ENCODE data around the gene CANT1. TPM values are rescaled to one million over a fixed set of nuclear protein-coding genes. Genes with fewer than 3 reads are reported as not detected.

CANT1 gene
- total RNA-seq, 1 experiment from 2014 or later, result 95.7 TPM

DNA sequence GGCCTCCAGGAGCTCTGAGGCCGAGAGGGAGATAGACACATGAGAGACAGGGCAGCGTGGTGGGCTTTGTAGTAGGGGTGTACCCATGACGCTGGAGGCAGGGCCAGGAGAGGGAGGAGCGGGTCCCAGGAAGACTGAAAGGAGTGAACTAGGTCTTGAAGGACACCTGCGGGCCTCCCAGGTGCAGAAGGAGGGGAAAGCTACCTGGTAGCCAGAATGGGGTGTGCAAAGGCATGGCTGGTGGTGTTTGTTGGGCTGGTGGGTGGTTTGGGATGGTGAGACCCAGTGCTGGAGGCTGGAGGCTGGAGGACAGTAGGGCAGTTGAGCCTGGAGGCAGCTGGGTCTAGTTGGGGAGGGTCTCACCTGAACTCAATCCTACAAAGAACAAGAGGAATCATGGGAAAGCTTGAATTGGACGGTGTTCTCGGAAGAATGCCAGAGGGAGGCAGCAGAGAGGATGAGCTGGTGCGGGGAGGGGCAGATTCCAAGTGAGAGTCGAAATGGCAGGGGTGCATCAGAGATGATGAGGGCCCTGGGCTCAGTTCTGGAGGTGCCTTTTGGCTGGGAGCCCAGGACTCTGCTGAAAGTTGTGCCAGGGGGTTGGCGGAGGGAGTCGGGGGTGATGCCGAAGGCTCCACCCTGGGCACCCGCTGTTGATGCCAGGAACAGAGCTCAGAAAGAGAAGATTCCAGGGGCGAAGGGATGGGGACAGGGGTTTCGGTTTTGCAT is 35.6 kb upstream of the CANT1 start:
- H3K4me3 Mint-ChIP-seq (ENCODE audit: low read depth, unreplicated experiment), result no peak overlapping the region
- no peak for DNase-seq
- H3K4me1 Mint-ChIP-seq (ENCODE audit: low read depth, unreplicated experiment), result peaks cover 27% of the 10 kb centered on the region
- TF ChIP-seq, protein P1, sequence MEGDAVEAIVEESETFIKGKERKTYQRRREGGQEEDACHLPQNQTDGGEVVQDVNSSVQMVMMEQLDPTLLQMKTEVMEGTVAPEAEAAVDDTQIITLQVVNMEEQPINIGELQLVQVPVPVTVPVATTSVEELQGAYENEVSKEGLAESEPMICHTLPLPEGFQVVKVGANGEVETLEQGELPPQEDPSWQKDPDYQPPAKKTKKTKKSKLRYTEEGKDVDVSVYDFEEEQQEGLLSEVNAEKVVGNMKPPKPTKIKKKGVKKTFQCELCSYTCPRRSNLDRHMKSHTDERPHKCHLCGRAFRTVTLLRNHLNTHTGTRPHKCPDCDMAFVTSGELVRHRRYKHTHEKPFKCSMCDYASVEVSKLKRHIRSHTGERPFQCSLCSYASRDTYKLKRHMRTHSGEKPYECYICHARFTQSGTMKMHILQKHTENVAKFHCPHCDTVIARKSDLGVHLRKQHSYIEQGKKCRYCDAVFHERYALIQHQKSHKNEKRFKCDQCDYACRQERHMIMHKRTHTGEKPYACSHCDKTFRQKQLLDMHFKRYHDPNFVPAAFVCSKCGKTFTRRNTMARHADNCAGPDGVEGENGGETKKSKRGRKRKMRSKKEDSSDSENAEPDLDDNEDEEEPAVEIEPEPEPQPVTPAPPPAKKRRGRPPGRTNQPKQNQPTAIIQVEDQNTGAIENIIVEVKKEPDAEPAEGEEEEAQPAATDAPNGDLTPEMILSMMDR (IDR thresholded peaks at IDR 0.05; ENCODE audit: unreplicated experiment), result no peak
- H3K36me3 Mint-ChIP-seq (ENCODE audit: insufficient read depth, unreplicated experiment), result peaks cover 23% of the 10 kb centered on the region
- H3K9me3 Mint-ChIP-seq (ENCODE audit: low read depth, unreplicated experiment), result peaks cover 4% of the 10 kb centered on the region
- CTCF ChIA-PET, result interaction anchor here (1.0 to 2.1 kb wide), 9 partner anchors 9 to 356 kb away, joined by 3 to 8 read pairs (median 4); partner anchors contain the start of gene CANT1
- no TSS peak for BruUV-seq (replicated peaks)
- peaks cover 69% of the 10 kb centered on the region for H3K27me3 Mint-ChIP-seq (ENCODE audit: unreplicated experiment)
- H3K27ac Mint-ChIP-seq (ENCODE audit: unreplicated experiment), result peak overlapping the region; percentile 57
- intact Hi-C loops (cut with micrococcal nuclease; ENCODE audit: unreplicated experiment), result no loop called here

DNA sequence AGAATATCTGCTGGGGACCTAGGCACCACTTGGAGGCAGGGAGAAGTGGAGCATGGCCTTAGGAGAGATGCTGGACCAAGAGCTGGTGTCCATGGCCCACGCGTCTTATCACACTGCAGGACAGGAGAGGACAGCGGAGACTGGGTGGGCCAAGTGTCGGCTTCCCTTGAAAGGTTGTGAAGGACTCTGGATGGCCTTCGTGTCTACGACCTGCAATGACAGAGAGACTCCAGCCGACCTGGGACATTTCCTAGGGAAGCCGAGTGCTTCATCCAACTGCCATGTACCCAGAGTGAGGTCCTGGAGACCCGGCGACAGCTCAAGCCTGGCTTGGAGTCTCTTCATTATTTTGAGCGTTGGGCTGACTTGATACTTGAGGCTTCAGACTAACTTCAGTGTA is 34.9 kb upstream of the CANT1 start:
- intact Hi-C loops (cut with micrococcal nuclease; ENCODE audit: unreplicated experiment), result no loop called here
- CTCF ChIA-PET, result interaction anchor here (1.0 to 2.1 kb wide), 3 partner anchors 12 to 349 kb away, joined by 3 to 8 read pairs (median 3); no protein-coding TSS in a partner anchor
- no peak for DNase-seq
- peaks cover 23% of the 10 kb centered on the region for H3K36me3 Mint-ChIP-seq (ENCODE audit: insufficient read depth, unreplicated experiment)
- H3K9me3 Mint-ChIP-seq (ENCODE audit: low read depth, unreplicated experiment), result peaks cover 4% of the 10 kb centered on the region
- peaks cover 62% of the 10 kb centered on the region for H3K27me3 Mint-ChIP-seq (ENCODE audit: unreplicated experiment)
- H3K4me3 Mint-ChIP-seq (ENCODE audit: low read depth, unreplicated experiment), result no peak overlapping the region
- H3K27ac Mint-ChIP-seq (ENCODE audit: unreplicated experiment), result no peak overlapping the region
- TF ChIP-seq, protein P1 (IDR thresholded peaks at IDR 0.05; ENCODE audit: unreplicated experiment), result no peak
- H3K4me1 Mint-ChIP-seq (ENCODE audit: low read depth, unreplicated experiment), result peaks cover 27% of the 10 kb centered on the region
- BruUV-seq (replicated peaks), result no TSS peak

DNA sequence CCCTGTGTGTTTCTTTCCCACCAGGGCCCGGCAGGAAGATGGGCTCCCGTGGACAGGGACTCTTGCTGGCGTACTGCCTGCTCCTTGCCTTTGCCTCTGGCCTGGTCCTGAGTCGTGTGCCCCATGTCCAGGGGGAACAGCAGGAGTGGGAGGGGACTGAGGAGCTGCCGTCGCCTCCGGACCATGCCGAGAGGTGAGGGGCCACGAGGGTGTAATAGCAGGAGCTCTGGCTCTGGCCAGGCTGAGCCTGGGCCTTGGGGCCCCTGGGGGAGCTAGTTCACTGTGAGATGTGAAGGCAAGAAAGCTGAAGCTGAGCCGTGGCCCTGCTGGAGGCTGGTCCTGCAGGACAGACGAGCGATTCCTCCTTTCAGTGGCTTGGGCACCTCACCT is 34.4 kb upstream of the CANT1 start:
- CTCF ChIA-PET, result interaction anchor here (1.2 kb wide), 1 partner anchor 12 kb away, joined by 3 read pairs; no protein-coding TSS in a partner anchor
- H3K4me3 Mint-ChIP-seq (ENCODE audit: low read depth, unreplicated experiment), result no peak overlapping the region
- peaks cover 23% of the 10 kb centered on the region for H3K36me3 Mint-ChIP-seq (ENCODE audit: insufficient read depth, unreplicated experiment)
- H3K27me3 Mint-ChIP-seq (ENCODE audit: unreplicated experiment), result peaks cover 56% of the 10 kb centered on the region
- H3K27ac Mint-ChIP-seq (ENCODE audit: unreplicated experiment), result no peak overlapping the region
- peaks cover 4% of the 10 kb centered on the region for H3K9me3 Mint-ChIP-seq (ENCODE audit: low read depth, unreplicated experiment)
- intact Hi-C loops (cut with micrococcal nuclease; ENCODE audit: unreplicated experiment), result loop anchor here (2.0 kb wide), 1 partner anchor 57 kb away; no protein-coding TSS in a partner anchor
- BruUV-seq (replicated peaks), result no TSS peak
- TF ChIP-seq, protein P1 (IDR thresholded peaks at IDR 0.05; ENCODE audit: unreplicated experiment), result no peak
- peaks cover 27% of the 10 kb centered on the region for H3K4me1 Mint-ChIP-seq (ENCODE audit: low read depth, unreplicated experiment)
- DNase-seq, result no peak

DNA sequence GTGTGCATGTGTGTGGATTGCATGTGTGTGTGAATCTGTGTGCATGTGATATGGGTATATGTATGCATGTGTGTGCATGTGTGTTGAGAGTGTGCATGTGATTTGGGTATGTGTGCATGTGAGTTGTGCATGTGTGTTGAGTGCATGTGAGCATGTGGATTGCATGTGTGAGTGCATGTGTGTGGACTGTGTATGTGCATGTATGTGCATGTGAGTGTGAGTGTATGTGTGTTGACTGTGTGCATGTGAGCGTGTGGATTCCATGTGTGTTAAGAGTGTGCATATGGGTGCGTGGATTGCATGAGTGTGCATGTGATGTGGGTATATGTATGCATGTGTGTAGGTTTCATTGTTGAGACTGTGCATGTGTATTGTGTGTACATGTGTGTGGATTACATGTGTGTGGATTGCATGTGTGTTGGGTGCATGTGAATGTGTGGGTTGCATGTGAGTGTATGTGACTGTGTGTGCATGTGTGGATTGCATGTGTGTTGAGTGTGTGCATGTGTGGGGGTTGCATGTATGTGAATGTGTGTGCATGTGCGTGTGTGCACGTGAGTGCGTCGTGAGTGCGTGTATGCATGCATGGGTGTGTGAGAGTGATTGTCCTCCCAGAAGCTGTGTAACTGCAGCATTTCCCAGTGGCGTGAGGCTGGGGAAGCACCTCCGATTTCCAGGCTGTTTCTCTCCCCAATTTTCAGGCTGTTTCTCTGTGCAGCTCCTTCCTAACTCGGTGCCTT is 33.8 kb upstream of the CANT1 start:
- H3K27me3 Mint-ChIP-seq (ENCODE audit: unreplicated experiment), result peaks cover 51% of the 10 kb centered on the region
- no TSS peak for BruUV-seq (replicated peaks)
- intact Hi-C loops (cut with micrococcal nuclease; ENCODE audit: unreplicated experiment), result loop anchor here (2.0 kb wide), 1 partner anchor 57 kb away; no protein-coding TSS in a partner anchor

More for the DNA sequence above, 33.8 kb upstream of the CANT1 start:
- DNase-seq, result no peak
- H3K9me3 Mint-ChIP-seq (ENCODE audit: low read depth, unreplicated experiment), result peaks cover 4% of the 10 kb centered on the region
- H3K27ac Mint-ChIP-seq (ENCODE audit: unreplicated experiment), result no peak overlapping the region
- H3K4me3 Mint-ChIP-seq (ENCODE audit: low read depth, unreplicated experiment), result no peak overlapping the region
- peaks cover 23% of the 10 kb centered on the region for H3K36me3 Mint-ChIP-seq (ENCODE audit: insufficient read depth, unreplicated experiment)
- peaks cover 27% of the 10 kb centered on the region for H3K4me1 Mint-ChIP-seq (ENCODE audit: low read depth, unreplicated experiment)
- TF ChIP-seq, protein P1 (IDR thresholded peaks at IDR 0.05; ENCODE audit: unreplicated experiment), result no peak
- CTCF ChIA-PET, result interaction anchor here (1.2 kb wide), 1 partner anchor 11 kb away, joined by 3 read pairs; no protein-coding TSS in a partner anchor

Measured in Calu3 (cell line).